Astrocyte (in vitro differentiated cells and primary cell): Measurements from ENCODE around the gene KCTD11. TPM values are rescaled to one million over a fixed set of nuclear protein-coding genes. Genes with fewer than 3 reads are reported as not detected.

Experiments
- DNase-seq: peaks from one replicate; pipeline ENCODE4 v3.0.0-alpha.2; 2010; ENCODE audit warnings: low read depth
- FAIRE-seq: peaks from 2 replicates; lab custom pipeline; 2011; peaks lifted over from hg19 to GRCh38; lab: Jason Lieb, UNC
- H2AFZ ChIP-seq: 2 replicates; pipeline ENCODE4 v1.6.0; 2012; ENCODE audit warnings: low read depth, low read length, inconsistent platforms
- H3K27ac ChIP-seq: 2 replicates; pipeline ENCODE4 v1.5.1; 2011; ENCODE audit warnings: low read depth, low read length, inconsistent platforms
- H3K27me3 ChIP-seq: 2 replicates; pipeline ENCODE4 v1.6.0; 2011; ENCODE audit warnings: low read length, inconsistent platforms; ENCODE audit not compliant: insufficient read depth
- H3K36me3 ChIP-seq: 2 replicates; pipeline ENCODE4 v1.5.1; 2011; ENCODE audit warnings: low read length, inconsistent platforms; ENCODE audit not compliant: insufficient read depth
- H3K4me1 ChIP-seq: 2 replicates; pipeline ENCODE4 v1.5.1; 2011; ENCODE audit warnings: low read length, inconsistent platforms; ENCODE audit not compliant: insufficient read depth
- H3K4me2 ChIP-seq: 2 replicates; pipeline ENCODE4 v1.6.0; 2012; ENCODE audit warnings: low read length, inconsistent platforms
- H3K4me3 ChIP-seq: 2 replicates; pipeline ENCODE4 v1.5.1; 2011; ENCODE audit warnings: low read depth, mild to moderate bottlenecking, low read length, inconsistent platforms; ENCODE audit not compliant: insufficient read depth
- H3K79me2 ChIP-seq: 2 replicates; pipeline ENCODE4 v1.6.0; 2012; ENCODE audit warnings: mild to moderate bottlenecking, low read length, inconsistent platforms; ENCODE audit not compliant: insufficient read depth
- H3K9ac ChIP-seq: 2 replicates; pipeline ENCODE4 v1.6.0; 2012; ENCODE audit warnings: mild to moderate bottlenecking, low read length, inconsistent platforms
- H3K9me3 ChIP-seq: 2 replicates; pipeline ENCODE4 v1.5.1; 2012; ENCODE audit warnings: low read depth, mild to moderate bottlenecking, low read length, inconsistent platforms; ENCODE audit not compliant: insufficient read depth
- H4K20me1 ChIP-seq: 2 replicates; pipeline ENCODE4 v1.6.0; 2012; ENCODE audit warnings: low read length, inconsistent platforms; ENCODE audit not compliant: insufficient read depth
- H3K27ac Mint-ChIP-seq: one replicate; pipeline ENCODE4 v1.8.0; 2021; ENCODE audit warnings: mild to moderate bottlenecking, mixed read lengths; ENCODE audit not compliant: unreplicated experiment
- H3K27me3 Mint-ChIP-seq: one replicate; pipeline ENCODE4 v1.8.0; 2021; ENCODE audit warnings: low read depth, mixed read lengths; ENCODE audit not compliant: unreplicated experiment
- H3K36me3 Mint-ChIP-seq: one replicate; pipeline ENCODE4 v1.8.0; 2021; ENCODE audit warnings: low read depth, mixed read lengths; ENCODE audit not compliant: unreplicated experiment
- H3K4me1 Mint-ChIP-seq: one replicate; pipeline ENCODE4 v1.8.0; 2021; ENCODE audit warnings: low read depth, mixed read lengths; ENCODE audit not compliant: unreplicated experiment
- H3K4me3 Mint-ChIP-seq: one replicate; pipeline ENCODE4 v1.8.0; 2021; ENCODE audit warnings: mild to moderate bottlenecking, moderate library complexity, mixed read lengths; ENCODE audit not compliant: unreplicated experiment
- H3K9me3 Mint-ChIP-seq: one replicate; pipeline ENCODE4 v1.8.0; 2021; ENCODE audit warnings: mild to moderate bottlenecking, mixed read lengths; ENCODE audit not compliant: unreplicated experiment
- CTCF ChIP-seq: IDR thresholded peaks from 2 replicates; pipeline ENCODE4 v1.5.1; 2011; ENCODE audit warnings: low read depth, mild to moderate bottlenecking, inconsistent platforms, low read length, moderate library complexity; ENCODE audit not compliant: insufficient read depth
- EZH2 ChIP-seq: IDR thresholded peaks from 2 replicates; pipeline ENCODE4 v1.6.1; 2012; ENCODE audit warnings: mild to moderate bottlenecking, low read length, inconsistent platforms; ENCODE audit not compliant: insufficient read depth
- total RNA-seq: library from RNA; stranded (reverse); gene quantifications from 2 replicates; pipeline ENCODE4 v1.2.1, GENCODE V29; 2021

The KCTD11 gene
- total RNA-seq, 1 donor from 2014 or later, result 31.6 TPM

- H3K79me2 ChIP-seq, result peaks cover 23% of the 10 kb centered on the region
- H3K4me3 ChIP-seq, result peak overlapping the region; percentile 86
- Mint-ChIP-seq H3K4me1 (peaks cover 5% of the 10 kb centered on the region), H3K4me3 (peak overlapping the region; percentile 92), H3K36me3 (peaks cover 14% of the 10 kb centered on the region), H3K27me3 (no peaks in the 10 kb centered on the region), H3K9me3 (no peaks in the 10 kb centered on the region), H3K27ac (peak overlapping the region; percentile 78)
- H3K36me3 ChIP-seq, result peaks cover 25% of the 10 kb centered on the region
- no peak for TF ChIP-seq EZH2
- no peak for TF ChIP-seq CTCF
- no peaks in the 10 kb centered on the region for H3K9me3 ChIP-seq
- peak overlapping the region; percentile 90 for H3K9ac ChIP-seq
- H3K4me2 ChIP-seq, result peak overlapping the region; percentile 99
- no peak overlapping the region for H3K27ac ChIP-seq
- no peaks in the 10 kb centered on the region for H3K27me3 ChIP-seq
- H3K4me1 ChIP-seq, result peaks cover 13% of the 10 kb centered on the region
- H4K20me1 ChIP-seq, result peaks cover 36% of the 10 kb centered on the region
- FAIRE-seq, result no peak
- no peak overlapping the region for H2AFZ ChIP-seq
- no peak for DNase-seq
These were observed 41.0 kb downstream of the KCTD11 start for GRCh38 chr17:7392696-7393612.

- Histone ChIP-seq H3K9ac (peak overlapping the region; percentile 90), H3K4me3 (peak overlapping the region; percentile 86), H3K36me3 (peaks cover 20% of the 10 kb centered on the region), H3K27ac (peak overlapping the region; percentile 81), H3K4me2 (peak overlapping the region; percentile 99), H3K9me3 (no peaks in the 10 kb centered on the region), H3K79me2 (peaks cover 23% of the 10 kb centered on the region), H4K20me1 (peaks cover 27% of the 10 kb centered on the region), H2AFZ (peak overlapping the region; percentile 71), H3K4me1 (peaks cover 13% of the 10 kb centered on the region), H3K27me3 (no peaks in the 10 kb centered on the region)
- peak overlapping the region; percentile 92 for H3K4me3 Mint-ChIP-seq
- peaks cover 5% of the 10 kb centered on the region for H3K4me1 Mint-ChIP-seq
- TF ChIP-seq CTCF (no peak), EZH2 (no peak)
- H3K36me3 Mint-ChIP-seq, result peaks cover 14% of the 10 kb centered on the region
- peak overlapping the region; percentile 83 for H3K27ac Mint-ChIP-seq
- DNase-seq (no peak), FAIRE-seq (no peak)
- no peaks in the 10 kb centered on the region for H3K27me3 Mint-ChIP-seq
- H3K9me3 Mint-ChIP-seq, result no peaks in the 10 kb centered on the region
These were observed 41.9 kb downstream of the KCTD11 start for GRCh38 chr17:7393613-7394451.
